Stimulated activated CD4-positive, alpha-beta T cell treated with anti-CD3 and anti-CD28 coated beads, Interleukin-2, amount 100 ng/mL, for 24 hours (primary cell): ENCODE results near the gene AGRP.

Source experiments
- DNase-seq, 2 donors: peaks; one replicate each; pipeline ENCODE4 v3.0.0-alpha.2; 2020

Gene AGRP

GRCh38 chr16:67445126-67445426, 38.3 kb downstream of the AGRP start:
- DNase-seq = no peak

DNA sequence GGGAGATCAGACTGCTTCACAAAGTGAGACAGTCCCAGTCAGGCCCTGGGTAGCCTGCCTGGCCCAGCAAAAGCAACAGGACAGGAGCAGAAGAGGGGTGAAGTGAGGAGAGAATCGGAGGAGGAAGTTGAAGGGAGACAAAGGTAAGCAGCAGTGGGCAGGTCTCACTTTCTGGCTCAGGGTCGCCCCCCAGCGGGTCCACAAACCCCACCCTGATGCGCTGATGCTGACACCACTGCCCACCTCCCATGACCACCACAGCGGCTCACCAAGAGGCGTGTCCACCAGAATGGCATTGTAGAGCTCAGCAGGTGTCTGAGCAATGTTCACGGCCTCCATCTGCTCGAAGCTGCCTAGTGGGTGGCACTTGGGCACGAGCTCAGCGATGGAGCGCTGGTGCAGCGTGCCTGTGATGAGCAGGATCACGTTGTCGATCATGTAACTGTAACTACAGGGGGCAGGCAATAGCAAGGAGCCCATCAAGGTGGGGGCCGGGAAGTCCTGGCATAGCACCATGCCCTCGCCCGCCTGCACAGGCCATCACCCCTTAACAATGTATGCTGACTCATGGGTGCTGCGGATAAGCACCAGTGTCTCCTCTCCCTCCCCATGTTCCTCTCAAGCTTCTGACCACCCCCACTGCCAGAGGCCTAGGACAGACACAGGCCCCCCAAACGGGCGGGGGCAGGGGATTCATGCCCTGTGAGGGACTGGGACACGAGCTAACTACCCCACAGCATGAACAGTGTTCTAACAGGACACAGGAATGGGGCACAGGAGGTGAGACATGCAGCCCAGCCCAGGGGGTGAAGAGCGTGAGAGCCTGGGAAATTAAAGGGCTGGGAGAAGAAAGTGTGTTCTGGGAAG, 38.9 kb downstream of the AGRP start:
- DNase-seq = no peak

GRCh38 chr16:67443265-67443664, 40.1 kb downstream of the AGRP start:
- DNase-seq = no peak

GRCh38 chr16:67442581-67443255, 40.6 kb downstream of the AGRP start:
- DNase-seq = no peak

GRCh38 chr16:67441907-67442306, 41.4 kb downstream of the AGRP start:
- DNase-seq = no peak

- DNase-seq = no peak
Observed at GRCh38 chr16:67441271-67441753, 42.0 kb downstream of the AGRP start.

DNA sequence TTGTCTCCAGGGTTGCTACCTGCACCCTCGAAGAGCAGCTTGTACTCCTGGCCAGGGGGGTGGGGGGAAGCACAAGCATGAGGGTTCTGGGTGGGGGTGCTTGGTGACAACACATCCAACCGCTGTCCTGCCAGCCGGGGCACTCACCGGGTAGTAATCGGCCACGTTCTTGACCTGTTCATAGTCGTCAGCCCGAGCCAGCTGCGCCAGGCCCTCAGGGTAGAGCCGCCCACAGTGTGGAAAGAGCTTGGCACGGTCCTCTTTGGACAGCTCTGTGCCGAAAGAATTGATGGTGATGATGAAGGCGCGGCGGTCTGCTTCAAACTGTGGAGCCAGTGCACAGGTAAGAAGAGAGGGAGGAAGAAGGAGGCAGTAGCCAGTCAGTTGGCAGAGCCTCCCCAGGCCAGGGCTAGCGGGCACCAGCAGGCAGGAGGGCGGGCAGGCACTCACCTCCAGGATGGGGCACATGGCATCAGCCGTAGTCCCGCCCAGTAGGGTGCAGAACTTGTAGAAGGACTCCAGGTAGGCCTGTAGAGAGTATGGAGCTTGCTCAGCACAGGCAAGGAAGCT, 44.4 kb downstream of the AGRP start:
- DNase-seq = no peak

DNA sequence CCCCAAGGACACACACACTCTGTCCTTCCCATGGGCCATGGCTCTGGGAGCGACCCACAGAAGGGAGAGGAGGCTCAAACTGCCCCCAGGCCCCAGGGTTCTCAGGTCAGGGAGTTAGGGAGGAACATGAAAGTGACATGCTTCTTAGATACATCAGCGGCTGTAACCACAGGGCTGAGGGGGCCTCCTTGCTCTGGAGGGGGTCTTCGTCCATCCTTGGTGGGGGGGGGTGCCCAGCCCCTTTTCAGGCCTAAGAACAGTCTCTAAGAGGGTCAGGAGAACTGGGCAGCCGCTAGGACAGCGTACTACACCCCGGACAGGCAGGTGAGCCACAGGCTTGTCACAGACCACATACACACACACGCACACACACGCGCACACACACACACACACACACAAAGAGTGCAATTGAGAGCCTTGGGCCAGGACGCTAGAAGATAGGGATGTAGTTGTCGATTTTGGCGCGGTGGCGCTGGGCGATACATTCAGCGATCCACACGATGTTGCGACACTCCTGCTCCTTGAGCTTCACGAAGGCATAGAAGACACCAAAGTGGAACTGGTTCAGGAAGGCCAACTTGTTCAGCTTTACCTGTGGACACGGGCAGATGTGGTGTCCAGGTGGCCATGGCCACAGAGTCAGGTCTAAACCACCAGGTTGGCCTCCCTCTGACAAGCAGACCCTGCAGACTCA, 45.1 kb downstream of the AGRP start:
- DNase-seq = no peak

- DNase-seq = no peak
Observed at GRCh38 chr16:67437513-67437912, 45.8 kb downstream of the AGRP start.

DNA sequence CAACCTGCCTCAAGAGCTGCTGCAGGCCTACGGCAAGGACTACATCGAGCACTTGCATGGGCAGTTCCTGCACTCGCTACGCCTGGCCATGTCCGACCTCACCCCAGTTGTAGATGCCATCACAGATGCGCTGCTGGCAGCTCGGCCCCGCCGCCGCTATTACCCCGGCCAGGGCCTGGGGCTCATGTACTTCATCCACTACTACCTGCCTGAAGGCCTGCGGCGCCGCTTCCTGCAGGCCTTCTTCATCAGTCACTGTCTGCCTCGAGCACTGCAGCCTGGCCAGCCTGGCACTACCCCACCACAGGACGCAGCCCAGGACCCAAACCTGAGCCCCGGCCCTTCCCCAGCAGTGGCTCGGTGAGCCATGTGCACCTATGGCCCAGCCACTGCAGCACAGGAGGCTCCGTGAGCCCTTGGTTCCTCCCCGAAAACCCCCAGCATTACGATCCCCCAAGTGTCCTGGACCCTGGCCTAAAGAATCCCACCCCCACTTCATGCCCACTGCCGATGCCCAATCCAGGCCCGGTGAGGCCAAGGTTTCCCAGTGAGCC, 46.6 kb downstream of the AGRP start:
- DNase-seq = no peak

DNA sequence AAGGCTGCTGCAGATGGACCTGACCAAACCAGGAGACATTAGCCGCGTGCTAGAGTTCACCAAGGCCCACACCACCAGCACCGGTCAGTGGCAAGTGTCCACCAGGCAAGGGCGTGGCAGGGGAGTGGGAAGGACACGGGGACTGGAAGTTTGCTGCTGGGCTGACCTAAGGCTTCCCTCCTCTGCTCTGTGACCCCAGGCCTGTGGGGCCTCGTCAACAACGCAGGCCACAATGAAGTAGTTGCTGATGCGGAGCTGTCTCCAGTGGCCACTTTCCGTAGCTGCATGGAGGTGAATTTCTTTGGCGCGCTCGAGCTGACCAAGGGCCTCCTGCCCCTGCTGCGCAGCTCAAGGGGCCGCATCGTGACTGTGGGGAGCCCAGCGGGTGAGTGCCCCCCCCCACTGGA, 47.6 kb downstream of the AGRP start:
- no peak for DNase-seq

- DNase-seq = no peak
Observed at GRCh38 chr16:67433131-67433719, 50.1 kb downstream of the AGRP start.
